Kidney glomerular epithelial cell (primary cell): ENCODE data around the gene RAB42.
"Not testable (repeated sequence)": the region's sequence is repeated elsewhere in the genome, so short reads cannot be mapped to it uniquely, and the experiment has no call there.

Experiments used
- DNase-seq: peaks from one replicate; lab custom pipeline; 2025; lab: John Stamatoyannopoulos, UW

Gene RAB42, protein sequence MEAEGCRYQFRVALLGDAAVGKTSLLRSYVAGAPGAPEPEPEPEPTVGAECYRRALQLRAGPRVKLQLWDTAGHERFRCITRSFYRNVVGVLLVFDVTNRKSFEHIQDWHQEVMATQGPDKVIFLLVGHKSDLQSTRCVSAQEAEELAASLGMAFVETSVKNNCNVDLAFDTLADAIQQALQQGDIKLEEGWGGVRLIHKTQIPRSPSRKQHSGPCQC

DNA sequence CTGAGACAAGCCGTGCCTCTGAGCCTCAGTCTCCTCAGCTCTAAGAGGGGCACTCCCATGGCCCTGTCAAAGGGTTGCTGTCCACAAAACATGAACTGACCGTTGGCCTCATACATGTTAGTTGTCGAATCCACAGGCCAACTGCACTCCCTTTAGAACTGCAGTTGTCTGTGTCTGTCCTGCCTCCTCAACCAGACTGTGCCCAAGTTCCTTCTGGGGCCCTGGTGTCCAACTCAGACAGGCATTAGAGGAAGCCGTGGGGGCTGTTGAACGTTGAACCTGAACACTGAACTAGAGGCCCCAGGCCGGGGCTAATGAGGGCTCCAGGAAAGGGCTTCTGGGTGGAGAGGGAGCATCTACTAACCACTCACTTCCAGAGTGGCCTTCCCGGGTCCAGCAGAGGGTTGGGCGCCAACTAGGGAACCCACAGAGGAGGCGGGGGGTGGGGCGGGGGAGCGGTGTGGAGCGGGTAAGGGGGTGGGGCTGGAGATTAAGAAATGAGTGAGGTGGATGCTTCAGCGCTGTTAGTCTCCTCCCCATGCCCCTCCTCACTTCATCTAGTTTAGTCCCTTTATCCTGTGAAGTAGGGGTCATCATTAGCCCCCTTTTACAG, at the start of gene RAB42:
Gene RAB42, plus strand, starts transcription at position 558 of the 613 bp plus-strand sequence. CDS start 247 bp downstream, outside the sequence.
- no peak for DNase-seq

DNA sequence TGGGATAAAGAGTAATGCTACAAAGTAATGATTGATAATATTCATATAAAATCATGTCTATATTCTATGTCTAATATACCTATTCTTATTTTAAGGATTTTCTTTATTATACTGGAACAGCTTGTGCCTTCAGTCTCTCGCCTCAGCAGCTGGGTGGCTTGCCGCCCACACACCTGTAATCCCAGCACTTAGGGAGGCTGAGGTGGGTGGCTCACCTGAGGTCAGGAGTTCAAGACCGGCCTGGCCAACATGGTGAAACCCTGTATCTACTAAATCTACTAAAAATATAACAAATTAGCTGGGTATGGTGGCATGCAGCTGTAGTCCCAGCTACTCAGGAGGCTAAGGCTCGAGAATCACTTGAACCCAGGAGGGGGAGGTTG, 46.8 kb upstream of the RAB42 start:
- no peak for DNase-seq

DNA sequence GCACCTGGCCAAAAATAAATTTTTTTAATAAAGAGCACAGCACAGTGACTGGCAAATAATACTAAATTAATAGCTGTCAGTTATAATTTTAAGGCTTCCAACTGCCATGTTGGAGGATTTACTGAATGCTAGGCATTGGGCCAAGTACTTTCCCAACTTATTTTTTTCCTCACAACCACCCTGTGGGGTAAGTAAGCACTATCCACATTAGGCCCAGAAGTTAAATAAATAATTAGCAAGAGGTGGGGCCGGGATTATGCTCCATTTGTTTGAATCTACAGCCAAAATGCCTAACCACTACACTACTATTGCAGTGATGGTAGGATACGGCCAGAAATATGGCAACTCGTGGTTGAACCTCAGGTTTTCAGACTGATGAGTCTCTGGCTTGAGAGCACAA, 43.7 kb upstream of the RAB42 start:
- no peak for DNase-seq

DNA sequence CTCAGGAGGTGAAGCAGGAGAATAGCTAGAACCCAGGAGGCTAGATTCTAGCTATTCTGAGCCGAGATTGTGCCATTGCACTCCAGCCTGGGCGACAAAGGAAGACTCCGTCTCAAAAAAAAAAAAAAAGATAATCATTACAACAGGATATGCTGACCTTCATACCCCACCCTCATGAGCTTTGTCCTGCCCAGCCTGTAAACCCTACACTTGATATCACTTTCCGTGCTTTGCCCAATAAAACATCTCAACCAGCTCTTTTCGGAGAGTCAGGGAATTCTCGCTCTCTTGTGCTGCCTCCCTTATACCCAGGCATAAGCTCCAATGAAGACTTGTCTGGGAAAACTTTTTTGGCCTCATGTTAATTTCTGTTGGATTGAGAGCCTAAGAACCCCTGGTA, 40.7 kb upstream of the RAB42 start:
- no peak for DNase-seq

DNA sequence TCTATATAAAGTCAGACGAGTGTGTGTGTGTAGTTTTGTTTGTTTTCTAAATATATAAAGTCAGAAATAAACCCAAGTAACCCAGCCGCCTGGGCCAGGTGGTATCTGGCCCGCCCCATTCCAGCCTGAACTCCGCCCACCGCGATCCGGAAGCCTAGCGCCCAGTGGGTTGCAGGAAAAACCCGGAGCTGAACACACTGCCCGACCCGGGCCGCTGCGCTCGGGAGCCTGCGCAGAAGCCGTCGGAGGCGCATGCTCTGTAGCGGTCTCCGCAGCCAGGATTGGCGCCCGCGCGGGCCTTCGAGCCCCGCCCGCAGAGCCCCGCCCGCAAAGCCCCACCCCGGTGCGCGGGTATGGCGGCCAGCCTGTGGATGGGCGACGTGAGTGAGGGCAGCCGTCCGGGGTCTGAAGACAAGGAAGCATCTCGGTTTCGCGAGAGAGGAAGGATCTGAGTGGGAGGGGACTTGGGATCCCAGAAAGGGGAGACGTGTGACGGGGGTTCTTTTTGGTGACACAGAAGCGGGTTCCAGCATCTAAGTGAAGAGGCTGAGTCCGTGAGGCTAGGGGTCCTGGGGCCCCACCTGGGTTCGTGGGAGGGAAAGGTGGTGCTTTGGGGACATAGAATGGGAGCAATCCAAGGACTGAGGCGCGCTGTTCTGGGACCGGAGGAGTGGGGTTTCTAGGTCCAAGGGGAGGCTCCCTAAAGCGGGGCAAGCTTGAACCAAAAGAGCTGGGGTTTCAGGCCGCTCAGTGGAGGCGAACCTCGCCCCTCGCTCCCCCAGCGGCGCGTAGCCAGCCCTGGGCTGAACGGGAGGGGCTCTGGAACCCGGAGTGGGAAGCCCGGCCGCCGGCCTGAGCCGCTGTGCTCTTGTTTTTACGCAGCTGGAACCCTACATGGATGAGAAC, 39.1 kb upstream of the RAB42 start, which contains the start of gene TRNAU1AP:
Gene TRNAU1AP, plus strand, starts transcription at position 328 of the 906 bp plus-strand sequence. Its CDS starts 26 bp downstream, at position 354.
- peak; percentile 88 for DNase-seq

DNA sequence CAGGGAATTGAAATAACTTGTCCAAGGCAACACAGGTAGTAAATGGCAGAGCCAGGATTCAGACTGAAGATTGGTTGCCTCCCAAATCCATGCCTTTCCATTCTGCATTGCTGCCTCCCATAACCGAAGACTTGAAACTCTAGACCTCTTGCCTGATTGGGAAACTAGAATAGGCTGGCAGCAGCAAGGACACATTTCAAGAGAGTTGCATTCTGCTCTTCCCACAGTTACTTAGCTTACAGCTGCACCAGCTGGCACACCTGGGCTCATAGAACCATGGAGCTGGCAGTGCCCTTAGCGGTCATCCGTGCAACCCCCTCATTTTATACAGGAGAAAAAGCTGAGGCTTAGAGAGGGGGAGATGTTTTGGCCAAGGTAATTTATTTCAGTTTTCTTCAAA, 31.2 kb upstream of the RAB42 start:
- DNase-seq, result no peak

DNA sequence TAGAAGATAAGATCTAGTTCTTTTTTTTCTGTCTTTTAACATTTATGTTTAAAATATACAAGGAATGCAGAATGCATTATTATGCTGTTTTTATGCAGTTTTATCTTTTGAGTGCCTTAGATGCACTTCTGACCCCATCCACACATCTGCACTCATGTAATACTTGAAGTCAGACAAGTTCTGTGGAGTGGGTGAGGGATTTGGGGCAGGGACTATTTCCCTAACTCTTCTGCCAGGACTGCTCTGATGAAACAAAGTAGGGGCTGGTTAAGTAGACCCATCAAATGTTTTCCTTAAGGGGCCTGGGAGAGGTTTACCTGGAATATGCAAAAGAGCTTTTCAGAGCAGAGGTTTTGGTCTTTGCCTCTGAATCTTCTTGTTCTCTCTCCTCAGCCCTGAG, 27.8 kb upstream of the RAB42 start:
- no peak for DNase-seq

DNA sequence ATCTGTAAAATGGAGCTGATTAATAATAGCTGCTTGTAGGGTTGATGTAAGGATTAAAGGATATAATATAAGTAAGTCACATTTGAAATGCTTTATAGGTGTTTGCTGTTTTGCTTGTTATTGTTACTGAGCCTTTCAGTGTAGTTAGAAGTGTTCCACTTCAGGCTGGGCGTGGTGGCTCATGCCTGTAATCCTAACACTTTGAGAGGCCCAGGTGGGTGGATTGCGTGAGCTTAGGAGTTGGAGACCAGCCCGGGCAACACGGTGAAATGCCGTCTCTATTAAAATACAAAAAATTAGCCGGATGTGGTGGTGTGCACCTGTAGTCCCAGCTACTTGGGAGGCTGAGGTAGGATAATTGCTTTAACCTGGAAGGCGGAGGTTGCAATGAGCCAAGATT, 27.0 kb upstream of the RAB42 start:
- no peak for DNase-seq

DNA sequence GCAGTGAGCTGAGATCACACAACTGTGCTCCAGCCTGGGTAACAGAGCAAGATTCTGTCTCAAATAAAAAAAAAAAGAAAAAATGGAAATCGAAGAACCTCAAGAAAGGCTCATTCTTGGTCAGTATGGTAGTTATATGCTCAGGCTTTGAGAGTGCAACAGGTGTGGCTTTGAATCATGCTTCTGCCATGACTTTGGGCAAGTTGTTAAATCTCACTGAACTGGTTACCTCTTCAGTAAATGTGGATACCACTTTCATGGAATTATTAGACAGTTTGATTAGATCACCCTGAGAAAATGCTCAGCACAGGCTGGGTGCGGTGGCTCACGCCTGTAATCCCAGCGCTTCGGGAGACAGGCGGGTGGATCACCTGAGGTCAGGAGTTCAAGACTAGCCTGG, 26.3 kb upstream of the RAB42 start:
- no peak for DNase-seq

DNA sequence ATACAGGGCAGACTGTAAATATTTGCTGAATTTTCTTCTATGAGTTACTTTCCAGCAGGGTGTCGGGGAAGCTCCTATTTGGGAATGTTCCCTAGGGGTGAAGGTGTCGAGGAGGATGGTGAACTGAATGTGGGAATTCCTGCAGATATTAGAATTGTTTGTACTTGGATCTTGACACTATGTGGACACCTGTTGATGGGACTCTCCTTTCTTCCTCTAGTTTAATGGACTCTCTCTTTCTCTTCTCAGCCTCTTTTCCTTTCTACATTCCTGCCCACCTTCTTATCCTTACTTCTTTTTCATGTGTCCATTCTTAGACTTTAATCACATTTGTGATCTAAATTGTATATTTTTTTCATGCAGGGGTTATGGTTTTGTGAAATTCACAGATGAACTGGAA, 25.1 kb upstream of the RAB42 start:
- no peak for DNase-seq

DNA sequence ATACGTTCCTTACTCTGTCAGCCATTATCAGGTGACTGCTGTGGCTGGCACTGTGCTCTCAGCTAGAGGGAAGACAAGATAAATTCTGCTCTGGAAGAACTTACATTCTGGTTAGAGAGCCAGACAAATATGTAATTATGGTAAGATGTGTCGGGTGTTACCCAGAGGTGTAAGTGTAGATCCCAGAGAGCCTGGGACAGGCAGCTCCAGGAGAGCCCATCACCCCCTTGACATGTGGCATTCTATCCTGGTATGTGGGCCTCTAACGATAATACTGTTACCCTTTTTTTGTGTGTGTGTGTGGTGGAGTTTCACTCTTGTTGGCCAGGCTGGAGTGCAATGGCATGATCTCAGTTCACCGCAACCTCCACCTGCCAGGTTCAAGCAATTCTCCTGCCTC, 20.2 kb upstream of the RAB42 start:
- no peak for DNase-seq

DNA sequence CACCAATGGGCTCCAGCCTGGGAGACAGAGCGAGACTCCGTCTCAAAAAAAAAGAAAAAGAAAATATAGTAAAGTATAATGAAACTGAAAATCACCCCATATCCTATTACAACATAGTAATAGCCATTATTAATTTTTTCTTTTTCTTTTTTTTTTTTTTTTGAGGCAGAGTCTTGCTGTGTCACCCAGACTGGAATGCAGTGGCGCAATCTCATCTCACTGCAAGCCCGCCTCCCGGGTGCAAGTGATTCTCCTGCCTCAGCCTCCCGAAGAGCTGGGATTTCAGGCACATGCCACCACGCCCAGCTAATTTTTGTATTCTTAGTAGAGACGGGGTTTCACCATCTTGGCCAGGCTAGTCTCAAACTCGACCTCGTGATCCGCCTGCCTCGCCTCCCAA, 19.2 kb upstream of the RAB42 start:
- DNase-seq, result not testable (repeated sequence)

DNA sequence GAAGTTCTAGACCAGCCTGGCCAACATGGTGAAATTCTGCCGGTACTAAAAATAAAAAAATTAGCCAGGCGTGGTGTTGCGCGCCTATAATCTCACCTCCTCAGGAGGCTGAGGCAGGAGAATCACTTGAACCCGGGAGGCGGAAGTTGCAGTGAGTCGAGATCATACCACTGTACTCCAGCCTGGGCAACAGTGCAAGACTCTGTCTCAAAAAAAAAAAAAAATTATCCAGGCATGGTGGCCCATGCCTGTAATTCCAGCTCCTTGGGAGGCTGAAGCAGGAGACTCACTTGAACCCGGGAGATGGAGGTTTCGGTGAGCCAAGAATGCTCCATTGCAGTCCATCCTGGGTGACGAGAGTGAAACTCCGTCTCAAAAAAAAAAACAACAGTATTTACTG, 18.5 kb upstream of the RAB42 start:
- DNase-seq, result no peak

DNA sequence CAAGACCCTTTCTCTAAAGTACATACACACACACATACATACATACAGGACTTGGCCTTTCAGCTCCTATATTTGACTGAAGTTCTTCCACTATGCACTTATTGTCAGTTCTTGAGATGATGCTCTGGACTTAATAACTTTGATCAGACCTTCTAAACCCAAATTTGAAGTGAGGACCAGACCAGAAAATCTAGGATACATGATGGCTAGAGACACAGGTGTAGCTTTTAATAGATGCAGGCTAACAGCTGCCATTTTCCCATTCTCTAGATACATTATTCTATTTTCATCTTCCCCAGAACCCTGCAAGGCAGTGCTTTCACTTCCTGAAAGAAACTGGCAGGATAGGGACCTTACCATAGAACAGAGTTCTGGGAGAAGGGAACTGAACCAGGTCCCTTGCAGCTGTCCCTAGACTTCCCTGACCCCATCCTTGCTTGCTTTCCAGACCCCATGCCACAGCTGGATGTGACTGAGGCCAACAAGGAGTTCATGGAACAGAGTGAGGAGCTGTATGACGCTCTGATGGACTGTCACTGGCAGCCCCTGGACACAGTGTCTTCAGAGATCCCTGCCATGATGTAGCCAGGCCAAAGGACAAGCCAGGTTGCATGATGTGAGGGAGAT, 14.9 kb upstream of the RAB42 start:
- DNase-seq, result no peak

DNA sequence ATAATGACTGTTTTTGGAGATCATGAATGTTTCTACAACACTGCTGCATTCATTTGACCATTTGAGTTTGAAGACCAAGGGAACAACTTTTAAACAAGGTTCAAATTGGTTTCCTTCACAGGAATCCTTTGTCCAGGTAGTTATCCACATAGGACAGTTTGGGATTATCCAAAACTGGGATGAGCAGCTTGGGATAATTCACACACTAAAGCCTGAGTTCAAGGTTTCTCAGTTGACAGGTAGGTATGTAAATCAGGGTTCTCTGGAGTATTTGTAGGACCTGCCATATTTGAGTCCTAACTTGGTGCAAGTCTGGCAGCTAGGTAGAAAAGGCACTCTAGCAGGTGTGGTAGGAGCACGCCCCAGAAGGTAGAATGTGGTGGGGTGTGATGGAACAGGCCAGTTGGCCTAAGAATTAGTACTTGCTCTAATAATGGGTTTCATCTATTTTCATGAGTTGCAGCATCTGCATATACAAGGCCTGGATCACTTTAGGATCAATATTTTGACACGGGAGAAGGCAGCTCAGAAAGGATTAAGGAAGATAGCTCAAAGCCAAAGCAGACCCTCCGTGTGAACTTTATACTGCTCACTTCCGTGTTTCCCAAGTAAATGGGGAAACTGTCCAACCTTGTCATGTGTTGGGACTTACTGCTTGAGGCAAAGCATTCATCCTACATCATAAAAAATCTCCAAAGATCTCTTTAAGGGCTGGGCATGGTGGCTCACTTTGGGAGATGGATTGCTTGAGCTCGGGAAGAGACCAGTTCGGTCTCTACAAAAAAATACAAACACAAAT, 14.1 kb upstream of the RAB42 start:
- DNase-seq, result no peak

DNA sequence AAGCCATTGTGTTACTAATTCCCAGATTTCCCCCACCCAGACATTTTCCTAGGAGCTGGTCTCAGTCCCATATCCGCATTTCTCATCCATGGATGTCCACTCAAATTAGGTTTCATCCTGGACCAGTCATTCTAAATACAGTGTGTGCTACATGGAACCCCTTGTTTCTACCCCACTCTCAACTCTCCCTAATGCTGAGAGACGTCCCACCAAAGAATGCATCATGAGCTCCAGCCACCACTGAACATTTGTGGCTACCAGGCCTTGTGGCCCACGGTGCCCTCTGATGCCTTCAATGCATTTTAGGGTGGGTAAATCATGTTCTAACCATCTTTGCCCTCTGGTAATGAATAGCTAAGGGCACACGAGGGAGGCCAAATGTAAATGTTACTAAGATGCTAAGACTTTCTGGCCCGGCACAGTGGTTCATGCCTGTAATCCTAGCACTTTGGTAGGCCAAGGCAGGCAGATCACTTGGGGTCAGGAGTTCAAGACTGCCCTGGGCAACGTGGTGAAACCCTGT, 13.3 kb upstream of the RAB42 start:
- no peak for DNase-seq

DNA sequence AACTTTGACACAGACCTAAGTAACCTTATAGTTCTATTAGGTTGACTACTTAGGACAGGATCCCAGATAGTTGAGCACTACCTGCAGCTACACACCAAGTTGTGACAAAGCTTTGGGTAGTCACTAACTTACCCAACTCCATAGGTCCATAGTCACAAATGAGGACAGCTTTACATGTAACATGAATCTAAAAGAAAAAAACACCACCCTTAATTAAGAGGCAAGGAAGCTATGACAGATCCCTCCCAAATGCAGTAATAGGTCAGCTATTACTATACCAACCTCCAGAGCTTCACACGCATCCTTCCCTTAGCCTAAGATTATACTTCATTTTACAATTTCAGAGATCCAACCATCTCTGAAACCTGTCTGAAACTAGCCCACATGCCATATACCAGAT, 12.7 kb upstream of the RAB42 start:
- DNase-seq, result no peak

DNA sequence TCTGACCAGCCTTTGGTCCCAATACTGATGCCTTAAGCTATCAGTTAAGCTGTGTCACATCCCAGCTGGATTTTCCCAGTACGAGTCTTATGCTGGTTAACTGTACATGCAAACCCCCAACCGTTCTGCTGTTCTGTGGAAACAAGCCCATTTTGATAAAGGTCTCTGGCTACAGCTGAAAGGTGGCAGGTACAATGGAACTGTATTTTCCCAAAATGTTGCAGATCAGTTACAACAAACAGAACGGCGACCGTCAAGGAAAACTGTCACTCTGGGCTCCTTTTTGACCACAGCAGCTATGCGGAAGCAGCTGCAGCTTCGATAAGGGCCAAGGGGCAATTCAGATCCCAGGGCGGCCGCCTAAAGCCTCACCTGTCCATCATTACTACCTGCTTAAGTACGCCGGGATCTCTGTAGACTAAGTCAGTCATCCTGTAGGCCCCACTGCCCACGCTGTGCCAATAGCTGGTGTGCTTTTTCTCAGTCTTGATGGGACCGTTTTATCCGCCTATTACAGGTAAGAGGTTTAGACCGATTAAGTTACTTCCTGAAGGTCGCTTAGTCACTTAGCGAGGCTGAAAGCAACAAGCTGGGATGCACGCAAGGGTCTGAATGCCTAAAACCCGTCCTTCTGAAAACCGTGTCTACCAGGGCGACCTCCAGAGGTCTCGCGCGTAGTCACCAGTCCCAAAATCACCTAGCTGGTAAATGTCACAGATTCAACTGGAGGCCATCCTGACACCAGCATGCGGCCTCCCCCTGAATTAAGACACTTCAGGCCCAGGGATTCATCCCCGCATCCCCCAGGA, 11.1 kb upstream of the RAB42 start:
- DNase-seq, result no peak

DNA sequence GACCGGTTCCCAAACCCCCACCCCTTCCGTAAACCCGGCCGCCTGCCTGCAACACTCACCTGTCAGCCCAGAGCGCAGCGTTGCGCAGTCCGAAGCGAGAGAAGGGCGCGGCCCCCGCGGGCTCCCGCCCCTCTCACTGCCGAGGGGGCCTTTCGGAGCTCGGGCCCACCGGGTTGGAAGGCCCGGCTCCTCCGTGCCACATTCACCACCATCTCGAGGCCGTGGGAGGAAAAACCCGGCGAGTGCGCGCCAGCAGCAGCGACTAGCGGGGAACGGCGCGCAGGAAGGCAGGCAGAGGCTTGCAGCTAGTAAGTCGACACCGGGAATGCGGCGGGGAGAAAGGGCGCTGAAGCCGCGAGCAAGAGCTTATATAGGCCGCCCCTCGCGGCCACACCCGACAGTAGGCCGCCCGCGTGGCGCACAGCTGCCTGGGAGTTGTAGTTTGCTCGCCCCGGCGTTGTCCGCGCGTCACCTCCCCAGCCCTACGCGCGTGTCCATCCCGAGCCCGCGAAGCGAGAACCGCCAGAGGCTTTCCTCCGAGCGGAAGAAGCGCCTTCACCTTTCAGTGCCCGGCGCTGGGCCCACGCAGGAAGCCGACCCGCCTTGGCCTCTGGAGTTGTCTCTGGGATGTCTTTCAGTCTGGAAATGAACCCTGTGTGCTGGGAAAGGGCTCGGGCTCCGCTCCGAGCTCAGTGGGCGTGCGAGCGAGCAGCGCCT, 10.4 kb upstream of the RAB42 start:
- DNase-seq, result peak; percentile 95

DNA sequence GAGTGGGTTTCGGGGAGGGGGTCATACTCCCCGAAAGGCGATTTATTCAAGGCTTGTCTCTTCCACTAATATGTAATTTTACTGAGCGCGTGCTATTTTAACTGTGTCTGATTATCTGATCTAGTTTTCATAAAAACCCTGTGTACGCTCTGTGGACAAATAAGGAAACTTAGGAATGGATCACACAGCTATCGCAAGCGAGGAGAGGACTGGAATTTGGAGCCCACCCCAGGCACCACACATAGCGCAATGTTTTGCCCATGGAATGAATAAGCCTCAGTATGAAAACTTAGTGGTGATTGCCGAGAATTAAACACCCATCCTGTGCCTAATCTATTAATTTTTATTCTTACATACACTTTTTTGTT, 9.8 kb upstream of the RAB42 start:
- DNase-seq, result no peak
